Esophagus muscularis mucosa (tissue), 4 donors: Measurements from ENCODE around the gene OR2V1. TPM values are rescaled to one million over a fixed set of nuclear protein-coding genes. Genes with fewer than 3 reads are reported as not detected.
"Not testable (repeated sequence)": the region's sequence is repeated elsewhere in the genome, so short reads cannot be mapped to it uniquely, and the experiment has no call there.

ENCODE experiments used
- DNase-seq: peaks from one replicate; pipeline ENCODE4 v3.0.0-alpha.2; 2017; ENCODE audit errors: extremely low spot score
- H3K27ac ChIP-seq, 4 donors: fragments of 200-600 bp; sonication (generic); replicated peaks in 1 of 4; 1 replicate in 3 of 4; 2 replicates in 1 of 4; pipeline ENCODE4 v1.5.1; 2016 to 2019; ENCODE audit warnings: mild to moderate bottlenecking in 1 of 4
- H3K27me3 ChIP-seq, 4 donors: fragments of 200-600 bp; sonication (generic); one replicate each; pipeline versions ENCODE4 v1.5.1 to v1.6.0; 2016 to 2019
- H3K36me3 ChIP-seq, 4 donors: fragments of 200-600 bp; sonication (generic); one replicate each; pipeline ENCODE4 v1.5.1; 2016 to 2019
- H3K4me1 ChIP-seq, 4 donors: fragments of 200-600 bp; sonication (generic); one replicate each; pipeline ENCODE4 v1.5.1; 2016 to 2019
- H3K4me3 ChIP-seq, 4 donors: fragments of 200-600 bp; sonication (generic); 1 replicate in 2 of 4; 2 replicates in 2 of 4; pipeline ENCODE4 v1.5.1; 2016 to 2019; ENCODE audit warnings: mild to moderate bottlenecking in 4 of 4, moderate library complexity in 1 of 4
- H3K9me3 ChIP-seq, 4 donors: fragments of 200-600 bp; sonication (generic); 1 replicate in 3 of 4; 2 replicates in 1 of 4; pipeline ENCODE4 v1.5.1; 2016 to 2019
- CTCF ChIP-seq, 3 experiments: fragments of 200-600 bp in 2 of 3; fragments of 450-650 bp in 1 of 3; sonication (generic) in 2 of 3; IDR thresholded peaks; one replicate each; pipeline ENCODE4 v1.5.1; 2017 to 2019; ENCODE audit warnings: antibody characterized with exemption in 3 of 3, mild to moderate bottlenecking in 2 of 3, moderate library complexity in 1 of 3
- EP300 ChIP-seq: sonication (generic); formaldehyde crosslinking; IDR thresholded peaks from one replicate; pipeline ENCODE4 v1.6.1; 2017; ENCODE audit warnings: antibody characterized with exemption
- POLR2A ChIP-seq: fragments of 450-650 bp; IDR thresholded peaks from one replicate; pipeline ENCODE4 v1.6.1; 2017; ENCODE audit warnings: antibody characterized with exemption, moderate library complexity, mild to moderate bottlenecking, low read depth
- POLR2AphosphoS5 ChIP-seq, 2 donors: sonication (generic); formaldehyde crosslinking; IDR thresholded peaks; one replicate each; pipeline ENCODE4 v1.6.1; 2017; ENCODE audit warnings: antibody characterized with exemption in 2 of 2
- WGBS: methylation state at CpG from one replicate; pipeline ENCODE4 v1.1.5; 2018; 5-methylcytosine and 5-hydroxymethylcytosine counted together
- intact Hi-C: fragments of 100-400 bp; cut with DNase I; formaldehyde crosslinking; loops from one replicate; pipeline ENCODE4 v1.15.1; 2023
- total RNA-seq, 4 donors: library from RNA; depleted of rRNA; stranded (reverse); fragments of >200 nt; gene quantifications; one replicate each; pipeline versions ENCODE4 v1.1.0 to v1.2.1, GENCODE V29; 2016

Gene OR2V1
- total RNA-seq, 4 donors from 2014 or later: not detected

GRCh38 chr5:181133610-181134231 lies 2.8 kb upstream of the OR2V1 start:
- intact Hi-C loops: no loop called here
- 61% methylated on average over 10 of the region's 10 CpGs for WGBS
- peaks cover 0 to 39% (median 0%) of the 10 kb centered on the region in 4 donors for H3K27me3 ChIP-seq
- H3K9me3 ChIP-seq: peaks cover 0 to 10% (median 3%) of the 10 kb centered on the region in 4 donors
- TF ChIP-seq CTCF (IDR thresholded peaks at IDR 0.05) (no peak), POLR2AphosphoS5 (IDR thresholded peaks at IDR 0.05) (no peak), POLR2A (no peak), EP300 (no peak)
- no peaks in the 10 kb centered on the region for H3K4me1 ChIP-seq
- H3K4me3 ChIP-seq: no peak overlapping the region
- DNase-seq: no peak
- H3K36me3 ChIP-seq: no peaks in the 10 kb centered on the region
- H3K27ac ChIP-seq: no peak overlapping the region

GRCh38 chr5:181133083-181133482 lies 2.1 kb upstream of the OR2V1 start:
- H3K4me1 ChIP-seq: no peaks in the 10 kb centered on the region
- no peak overlapping the region for H3K27ac ChIP-seq
- intact Hi-C loops: no loop called here
- peaks cover 0 to 10% (median 3%) of the 10 kb centered on the region in 4 donors for H3K9me3 ChIP-seq
- H3K36me3 ChIP-seq: no peaks in the 10 kb centered on the region
- H3K27me3 ChIP-seq: peaks cover 0 to 45% (median 0%) of the 10 kb centered on the region in 4 donors
- TF ChIP-seq CTCF (IDR thresholded peaks at IDR 0.05) (no peak), POLR2AphosphoS5 (IDR thresholded peaks at IDR 0.05) (no peak), POLR2A (no peak), EP300 (no peak)
- no peak overlapping the region for H3K4me3 ChIP-seq
- DNase-seq: no peak
- WGBS: 70% methylated on average over 3 of the region's 3 CpGs

GRCh38 chr5:181131514-181131913 lies 545 bp upstream of the OR2V1 start:
- Histone ChIP-seq H3K4me3 (no peak overlapping the region), H3K36me3 (no peaks in the 10 kb centered on the region), H3K4me1 (no peaks in the 10 kb centered on the region), H3K9me3 (peaks cover 0 to 7% (median 2%) of the 10 kb centered on the region in 4 donors), H3K27me3 (peaks cover 0 to 61% (median 0%) of the 10 kb centered on the region in 4 donors), H3K27ac (no peak overlapping the region)
- 82% methylated on average over 11 of the region's 11 CpGs for WGBS
- DNase-seq: no peak
- TF ChIP-seq POLR2A (no peak), EP300 (no peak), CTCF (IDR thresholded peaks at IDR 0.05) (no peak), POLR2AphosphoS5 (IDR thresholded peaks at IDR 0.05) (no peak)
- intact Hi-C loops: no loop called here

- H3K9me3 ChIP-seq, H3K4me3 ChIP-seq, H3K36me3 ChIP-seq, H3K27ac ChIP-seq, intact Hi-C loops, H3K4me1 ChIP-seq, DNase-seq: not testable (repeated sequence)
- WGBS: 57% methylated on average over 5 of the region's 9 CpGs
- peaks cover 0 to 71% (median 0%) of the 10 kb centered on the region in 4 donors for H3K27me3 ChIP-seq
Measured at GRCh38 chr5:181130081-181130480, 888 bp downstream of the OR2V1 start.

GRCh38 chr5:181129601-181130000 lies 1.4 kb downstream of the OR2V1 start:
- no peak overlapping the region for H3K27ac ChIP-seq
- intact Hi-C loops: no loop called here
- H3K4me1 ChIP-seq: no peaks in the 10 kb centered on the region
- H3K36me3 ChIP-seq: no peaks in the 10 kb centered on the region
- H3K27me3 ChIP-seq: peaks cover 0 to 76% (median 0%) of the 10 kb centered on the region in 4 donors
- TF ChIP-seq POLR2A: no peak
- TF ChIP-seq POLR2AphosphoS5 (IDR thresholded peaks at IDR 0.05): no peak
- no peak for TF ChIP-seq EP300
- no peak for TF ChIP-seq CTCF (IDR thresholded peaks at IDR 0.05)
- H3K9me3 ChIP-seq: no peaks in the 10 kb centered on the region
- WGBS: 29% methylated on average over 7 of the region's 7 CpGs
- no peak for DNase-seq
- no peak overlapping the region for H3K4me3 ChIP-seq
